HepG2 (cell line): Measurements from ENCODE around the gene CA14. TPM values are rescaled to one million over a fixed set of nuclear protein-coding genes. Genes with fewer than 3 reads are reported as not detected.
A peak's percentile ranks its signal among the peaks of the same experiment; 100 is the strongest.

Experiments
- ARID5B ChIP-seq: IDR thresholded peaks from 2 replicates; pipeline ENCODE4 v1.4.0; 2020; ENCODE audit warnings: mild to moderate bottlenecking, missing genetic modification reagents
- ARNT2 ChIP-seq: sonication (generic); formaldehyde crosslinking; IDR thresholded peaks from 2 replicates; pipeline ENCODE4 v1.8.0; 2022; ENCODE audit warnings: mild to moderate bottlenecking, low read depth, missing genetic modification reagents, moderate library complexity
- ATF1 ChIP-seq: IDR thresholded peaks from 2 replicates; pipeline ENCODE4 v1.6.1; 2016; ENCODE audit warnings: mild to moderate bottlenecking, control low read depth
- EHMT2 ChIP-seq: fragments of 200-600 bp; sonication (generic); IDR thresholded peaks from 2 replicates; pipeline ENCODE4 v1.7.0; 2017; ENCODE audit warnings: antibody characterized with exemption, low read depth, low read length, borderline replicate concordance
- IKZF5 ChIP-seq: IDR thresholded peaks from 2 replicates; pipeline ENCODE4 v1.6.1; 2018; ENCODE audit warnings: missing genetic modification reagents, mild to moderate bottlenecking, missing compliant biosample characterization
- MLXIP ChIP-seq: sonication (generic); formaldehyde crosslinking; IDR thresholded peaks from 2 replicates; pipeline ENCODE4 v1.9.0; 2021; ENCODE audit warnings: missing genetic modification reagents, borderline replicate concordance
- NAIF1 ChIP-seq: sonication (generic); formaldehyde crosslinking; IDR thresholded peaks from 2 replicates; pipeline ENCODE4 v1.5.0; 2020; ENCODE audit warnings: mild to moderate bottlenecking, missing genetic modification reagents, borderline replicate concordance
- RFX5 ChIP-seq: IDR thresholded peaks from 2 replicates; pipeline ENCODE4 v1.6.1; 2011; ENCODE audit warnings: low read depth, low read length, improper control_type of control experiment
- SALL1 ChIP-seq: sonication (generic); formaldehyde crosslinking; IDR thresholded peaks from 2 replicates; pipeline ENCODE4 v1.8.0; 2022; ENCODE audit warnings: mild to moderate bottlenecking, missing genetic modification reagents
- TEAD3 ChIP-seq: optimal IDR thresholded peaks from 2 replicates; pipeline ENCODE3; 2016; ENCODE audit warnings: borderline replicate concordance
- TERF1 ChIP-seq: sonication (generic); formaldehyde crosslinking; IDR thresholded peaks from 2 replicates; pipeline ENCODE4 v1.8.0; 2022; ENCODE audit warnings: mild to moderate bottlenecking, missing genetic modification reagents, moderate library complexity
- ZFP62 ChIP-seq: sonication (generic); formaldehyde crosslinking; IDR thresholded peaks from 2 replicates; pipeline ENCODE4 v1.4.0; 2020; ENCODE audit warnings: missing genetic modification reagents
- ZNF274 ChIP-seq: sonication (generic); formaldehyde crosslinking; IDR thresholded peaks from 2 replicates; pipeline ENCODE4 v1.5.1; 2020; ENCODE audit warnings: mild to moderate bottlenecking, missing genetic modification reagents
- ZNF276 ChIP-seq: sonication (generic); formaldehyde crosslinking; IDR thresholded peaks from 2 replicates; pipeline ENCODE4 v1.4.0; 2020; ENCODE audit warnings: mild to moderate bottlenecking, low read depth, missing genetic modification reagents
- ZNF468 ChIP-seq: sonication (generic); formaldehyde crosslinking; IDR thresholded peaks from 2 replicates; pipeline ENCODE4 v1.8.0; 2022; ENCODE audit warnings: mild to moderate bottlenecking, moderate library complexity, missing genetic modification reagents
- ZNF563 ChIP-seq: sonication (generic); formaldehyde crosslinking; IDR thresholded peaks from 2 replicates; pipeline ENCODE4 v1.8.0; 2022; ENCODE audit warnings: mild to moderate bottlenecking, moderate library complexity, missing genetic modification reagents
- ZNF605 ChIP-seq: sonication (generic); formaldehyde crosslinking; IDR thresholded peaks from 2 replicates; pipeline ENCODE4 v1.8.0; 2022; ENCODE audit warnings: mild to moderate bottlenecking, missing genetic modification reagents
- ZNF629 ChIP-seq: sonication (generic); formaldehyde crosslinking; conservative IDR thresholded peaks from 2 replicates; pipeline ENCODE4 v1.5.0; 2020; ENCODE audit warnings: missing genetic modification reagents
- polyA plus RNA-seq, 8 experiments: library from polyadenylated mRNA; depleted of rRNA in 3 of 8; stranded (reverse) in 7 of 8; unstranded in 1 of 8; fragments of >200 nt; fragmentation: Illumina TruSeq in 4 of 8; extraction: Trizol in 4 of 8; gene quantifications; 2 replicates each; pipeline versions ENCODE4 v1.2.1 to v1.2.3, GENCODE V29; 2011 to 2016; ENCODE audit warnings: low read depth in 4 of 8, missing spikeins in 1 of 8, mixed read lengths in 1 of 8; ENCODE audit not compliant: insufficient read depth in 1 of 8
- total RNA-seq, 5 experiments: library from RNA; depleted of rRNA; stranded (reverse); fragments of >200 nt; fragmentation: Illumina TruSeq; extraction: Trizol; gene quantifications; 2 replicates each; pipeline ENCODE4 v1.2.3, GENCODE V29; 2016; ENCODE audit warnings: low read depth in 1 of 5

CA14 gene
- total and polyA plus RNA-seq, 2 of the 13 experiments (the other 11 are each of a cell fraction or from before 2014, with no cell fraction given) = 2.4 to 8.5 TPM

GRCh38 chr1:150293433-150294253 is 36.1 kb downstream of the CA14 start, which contains the start of gene MRPS21 (continued):
- TF ChIP-seq MLXIP (CRISPR knock-in tag) (no peak), RFX5 (0 out of 2 replicates have a peak, but pooled peaks have one; percentile 41), ZNF605 (CRISPR knock-in tag) (peak; percentile 74), ATF1 (peak; percentile 91), ZNF276 (no peak), ARNT2 (peak; percentile 65; the same call in 1 of the 2 replicates), NAIF1 (CRISPR knock-in tag) (peak; percentile 95), EHMT2 (no peak), ZFP62 (CRISPR knock-in tag) (no peak), ZNF468 (CRISPR knock-in tag) (no peak), TERF1 (CRISPR knock-in tag) (no peak), ARID5B (CRISPR knock-in tag) (peak; percentile 43), SALL1 (CRISPR knock-in tag) (peak; percentile 76), ZNF274 (CRISPR knock-in tag) (no peak), ZNF629 (CRISPR knock-in tag) (no peak), ZNF563 (CRISPR knock-in tag) (peak; percentile 91), IKZF5 (peak; percentile 79), TEAD3 (CRISPR knock-in tag) (peak; percentile 17)
